IMR-90 (cell line): ENCODE results near the gene CYP4F3. TPM values are rescaled to one million over a fixed set of nuclear protein-coding genes. Genes with fewer than 3 reads are reported as not detected.

Experiments
- ATAC-seq: fragments of 200-7000 bp; cut with Tn5 transposase; 2 replicates; pipeline ENCODE4 v1.9.1; 2020; ENCODE audit warnings: low read depth, mild to moderate bottlenecking, moderate library complexity
- BruUV-seq: library from RNA; stranded (reverse); fragments of 400-500 nt; replicated peaks from 2 replicates; lab custom pipeline; 2021; lab: Mats Ljungman, UMichigan
- CTCF ChIA-PET: fragments of 300-600 bp; formaldehyde crosslinking; extraction: SDS; loops from one replicate; lab custom pipeline; 2021; ENCODE audit warnings: antibody characterized with exemption; lab: Yijun Ruan, JAX
- POLR2A ChIA-PET: fragments of 300-600 bp; sonication (Branson Sonifier 250); formaldehyde crosslinking; loops from one replicate; lab custom pipeline; 2022; ENCODE audit warnings: antibody characterized with exemption; ENCODE audit not compliant: unreplicated experiment; lab: Charles Lee
- DNase-seq: peaks from one replicate; pipeline ENCODE4 v3.0.0; 2013
- H2AFZ ChIP-seq: replicated peaks from 2 replicates; pipeline ENCODE3; 2013; ENCODE audit warnings: low read length, mild to moderate bottlenecking; ENCODE audit not compliant: poor library complexity
- H2AK5ac ChIP-seq: 2 replicates; pipeline ENCODE4 v1.6.1; 2013; ENCODE audit warnings: low read depth, low read length, inconsistent platforms
- H2AK9ac ChIP-seq: replicated peaks from 2 replicates; pipeline ENCODE3; 2013; ENCODE audit warnings: mild to moderate bottlenecking, low read depth, low read length, moderate library complexity; ENCODE audit not compliant: poor library complexity
- H2BK120ac ChIP-seq: 2 replicates; pipeline ENCODE4 v1.6.1; 2013; ENCODE audit warnings: low read depth, low read length, inconsistent platforms
- H2BK15ac ChIP-seq: 3 replicates; pipeline ENCODE4 v1.6.1; 2013; ENCODE audit warnings: low read depth, low read length, inconsistent platforms
- H2BK20ac ChIP-seq: 2 replicates; pipeline ENCODE4 v1.6.1; 2013; ENCODE audit warnings: low read depth, mild to moderate bottlenecking, inconsistent platforms, low read length, moderate library complexity
- H2BK5ac ChIP-seq: 2 replicates; pipeline ENCODE4 v1.6.1; 2013; ENCODE audit warnings: mild to moderate bottlenecking, low read depth, low read length, inconsistent platforms; ENCODE audit not compliant: poor library complexity, severe bottlenecking
- H3K14ac ChIP-seq: replicated peaks from 2 replicates; pipeline ENCODE4 v1.6.1; 2013; ENCODE audit warnings: low read depth, low read length, inconsistent platforms
- H3K18ac ChIP-seq: 2 replicates; pipeline ENCODE4 v1.6.1; 2013; ENCODE audit warnings: low read depth, low read length, control low read depth
- H3K23ac ChIP-seq: 2 replicates; pipeline ENCODE4 v1.6.1; 2013; ENCODE audit warnings: low read depth, low read length, inconsistent platforms
- H3K27ac ChIP-seq: 2 replicates; pipeline ENCODE4 v1.5.1; 2013; ENCODE audit warnings: mild to moderate bottlenecking, control low read depth, low read length; ENCODE audit not compliant: insufficient read depth
- H3K27me3 ChIP-seq: 2 replicates; pipeline ENCODE4 v1.6.1; 2013; ENCODE audit warnings: low read length; ENCODE audit not compliant: control insufficient read depth, insufficient read depth
- H3K36me3 ChIP-seq: 2 replicates; pipeline ENCODE4 v1.6.1; 2013; ENCODE audit warnings: low read length, mixed read lengths; ENCODE audit not compliant: control insufficient read depth, insufficient read depth
- H3K4ac ChIP-seq: 2 replicates; pipeline ENCODE4 v1.6.1; 2013; ENCODE audit warnings: low read depth, low read length, inconsistent platforms
- H3K4me1 ChIP-seq: 2 replicates; pipeline ENCODE4 v1.6.1; 2013; ENCODE audit warnings: low read length, mixed read lengths; ENCODE audit not compliant: control insufficient read depth, insufficient read depth
- H3K4me2 ChIP-seq: 2 replicates; pipeline ENCODE4 v1.6.1; 2013; ENCODE audit warnings: low read depth, mild to moderate bottlenecking, control low read depth, low read length, moderate library complexity
- H3K4me3 ChIP-seq: 2 replicates; pipeline ENCODE4 v1.5.1; 2013; ENCODE audit warnings: low read depth, mild to moderate bottlenecking, control low read depth, low read length, moderate library complexity; ENCODE audit not compliant: insufficient read depth
- H3K56ac ChIP-seq: 2 replicates; pipeline ENCODE4 v1.6.1; 2013; ENCODE audit warnings: low read length, inconsistent platforms; ENCODE audit not compliant: insufficient read depth; ENCODE audit errors: extremely low read depth
- H3K79me1 ChIP-seq, 2 experiments: 2 replicates each; pipeline ENCODE4 v1.6.1; 2013; ENCODE audit warnings: low read length in 2 of 2, inconsistent platforms in 1 of 2, low read depth in 1 of 2
- H3K9ac ChIP-seq: 2 replicates; pipeline ENCODE4 v1.6.1; 2013; ENCODE audit warnings: low read depth, low read length, control low read depth
- H3K9me1 ChIP-seq: 2 replicates; pipeline ENCODE4 v1.6.1; 2013; ENCODE audit warnings: low read length, inconsistent platforms; ENCODE audit not compliant: insufficient read depth
- H3K9me3 ChIP-seq: 2 replicates; pipeline ENCODE4 v1.6.1; 2013; ENCODE audit warnings: low read length; ENCODE audit not compliant: control insufficient read depth, insufficient read depth
- H4K20me1 ChIP-seq: 2 replicates; pipeline ENCODE4 v1.6.1; 2013; ENCODE audit warnings: low read length, inconsistent platforms; ENCODE audit not compliant: insufficient read depth
- H4K5ac ChIP-seq: 2 replicates; pipeline ENCODE4 v1.6.1; 2013; ENCODE audit warnings: mild to moderate bottlenecking, low read depth, low read length, control low read depth
- H4K8ac ChIP-seq, 2 experiments: 2 replicates each; pipeline ENCODE4 v1.6.1; 2013; ENCODE audit warnings: low read depth in 2 of 2, low read length in 2 of 2, control low read depth in 1 of 2, inconsistent platforms in 1 of 2
- H4K91ac ChIP-seq: 2 replicates; pipeline ENCODE4 v1.6.1; 2013; ENCODE audit warnings: low read depth, low read length, inconsistent platforms; ENCODE audit not compliant: insufficient read depth
- BHLHE40 ChIP-seq: fragments of 150-350 bp; IDR thresholded peaks from 2 replicates; pipeline ENCODE4 v1.6.1; 2016; ENCODE audit warnings: mild to moderate bottlenecking, low read depth, low read length
- CEBPB ChIP-seq: IDR thresholded peaks from 2 replicates; pipeline ENCODE4 v1.6.1; 2012; ENCODE audit warnings: low read depth, low read length, improper control_type of control experiment
- CHD1 ChIP-seq: IDR thresholded peaks from 2 replicates; pipeline ENCODE4 v1.6.1; 2012; ENCODE audit warnings: low read depth, low read length, improper control_type of control experiment
- CTCF ChIP-seq: conservative IDR thresholded peaks from 2 replicates; pipeline ENCODE4 v1.5.1; 2012; ENCODE audit warnings: mild to moderate bottlenecking, low read depth, low read length, improper control_type of control experiment
- ELK1 ChIP-seq: fragments of 150-350 bp; IDR thresholded peaks from 2 replicates; pipeline ENCODE4 v1.6.1; 2016; ENCODE audit warnings: low read depth, mild to moderate bottlenecking, low read length, moderate library complexity, borderline replicate concordance
- FOS ChIP-seq: fragments of 150-350 bp; IDR thresholded peaks from 2 replicates; pipeline ENCODE4 v1.6.1; 2016; ENCODE audit warnings: low read depth, low read length
- MAZ ChIP-seq: IDR thresholded peaks from 2 replicates; pipeline ENCODE4 v1.6.1; 2012; ENCODE audit warnings: low read depth, mild to moderate bottlenecking, low read length, improper control_type of control experiment, moderate library complexity, borderline replicate concordance
- MXI1 ChIP-seq: IDR thresholded peaks from 2 replicates; pipeline ENCODE4 v1.6.1; 2012; ENCODE audit warnings: low read depth, mild to moderate bottlenecking, low read length, moderate library complexity, borderline replicate concordance
- NFE2L2 ChIP-seq: fragments of 150-350 bp; IDR thresholded peaks from 2 replicates; pipeline ENCODE4 v1.6.1; 2016; ENCODE audit warnings: low read depth, mild to moderate bottlenecking, low read length
- POLR2A ChIP-seq: IDR thresholded peaks from 2 replicates; pipeline ENCODE4 v1.6.1; 2012; ENCODE audit warnings: mild to moderate bottlenecking, low read depth, low read length
- RCOR1 ChIP-seq: IDR thresholded peaks from 2 replicates; pipeline ENCODE4 v1.6.1; 2012; ENCODE audit warnings: mild to moderate bottlenecking, low read length, improper control_type of control experiment; ENCODE audit not compliant: insufficient replicate concordance
- SMC3 ChIP-seq: fragments of 150-350 bp; IDR thresholded peaks from 2 replicates; pipeline ENCODE4 v1.6.1; 2016; ENCODE audit warnings: low read depth, mild to moderate bottlenecking, antibody characterized with exemption, low read length, moderate library complexity
- WGBS, 2 experiments: methylation state at CpG; one replicate each; pipeline versions ENCODE4 v1.1.5 to v1.1.7; 2013; ENCODE audit warnings: missing lambda C conversion rate in 2 of 2; ENCODE audit not compliant: insufficient read length in 1 of 2; ENCODE audit errors: extremely low coverage in 2 of 2; 5-methylcytosine and 5-hydroxymethylcytosine counted together
- dilution Hi-C: fragments of 300-500 bp; cut with HindIII; formaldehyde crosslinking; loops from one replicate; pipeline ENCODE4 v1.14.3; 2018; ENCODE audit warnings: low sequenced_read_pairs; ENCODE audit not compliant: unreplicated experiment
- in situ Hi-C: fragments of 300-500 bp; cut with MboI; formaldehyde crosslinking; loops from 3 replicates; pipeline ENCODE4 v1.14.3; 2019; ENCODE audit warnings: low sequenced_read_pairs, inconsistent platforms, mixed read lengths
- intact Hi-C: fragments of 100-400 bp; cut with micrococcal nuclease; formaldehyde crosslinking; loops from 2 replicates; pipeline ENCODE4 v1.10.0; 2022
- polyA plus RNA-seq, 3 experiments: library from polyadenylated mRNA; depleted of rRNA; stranded (reverse); fragments of >200 nt; gene quantifications; 2 replicates each; pipeline ENCODE4 v1.2.3, GENCODE V29; 2012; ENCODE audit warnings: low replicate concordance in 1 of 3
- total RNA-seq: library from RNA; depleted of rRNA; stranded (reverse); fragments of >200 nt; gene quantifications from 2 replicates; pipeline ENCODE4 v1.2.3, GENCODE V29; 2012

CYP4F3 gene
- total and polyA plus RNA-seq, 2 of the 4 experiments (the other 2 are of a cell fraction), result not detected

GRCh38 chr19:15643387-15643786 lies 2.7 kb downstream of the CYP4F3 start:
- no peak overlapping the region for H2BK120ac ChIP-seq
- H2AFZ ChIP-seq, result no peak overlapping the region
- no peak overlapping the region for H4K5ac ChIP-seq
- 29% methylated on average over 1 of the region's 3 CpGs; no CpG with 5 or more reads in 1 of the 2 experiments for WGBS, 2 experiments
- no peaks in the 10 kb centered on the region for H3K9me1 ChIP-seq
- H3K4me2 ChIP-seq, result no peak overlapping the region
- no peak for ATAC-seq
- no peaks in the 10 kb centered on the region for H4K20me1 ChIP-seq
- no peak overlapping the region for H3K23ac ChIP-seq
- H2BK15ac ChIP-seq, result no peak overlapping the region
- no peak overlapping the region for H4K91ac ChIP-seq
- POLR2A ChIA-PET, result no interaction called here
- H3K79me1 ChIP-seq, result no peaks in the 10 kb centered on the region
- H2BK5ac ChIP-seq, result no peak overlapping the region
- peaks cover 37% of the 10 kb centered on the region for H3K9me3 ChIP-seq
- no peak overlapping the region for H2BK20ac ChIP-seq
- no peak for DNase-seq
- no peak overlapping the region for H3K18ac ChIP-seq
- in situ Hi-C loops, result loop anchor here (25.0 kb wide), 2 partner anchors 544 to 769 kb away; partner anchors contain the start of genes AP1M1 and FAM32A
- H4K8ac ChIP-seq, result no peak overlapping the region
- BruUV-seq, result no TSS peak
- CTCF ChIA-PET, result no interaction called here
- H3K4me1 ChIP-seq, result no peaks in the 10 kb centered on the region
- H3K56ac ChIP-seq, result no peak overlapping the region
- no peak overlapping the region for H3K14ac ChIP-seq
- H3K4me3 ChIP-seq, result no peak overlapping the region
- no peak overlapping the region for H2AK5ac ChIP-seq
- H3K27ac ChIP-seq, result no peak overlapping the region
- no peak overlapping the region for H3K4ac ChIP-seq
- TF ChIP-seq CEBPB, result no peak
- no peak for TF ChIP-seq CTCF
- no peak for TF ChIP-seq BHLHE40
- no peak for TF ChIP-seq SMC3
- TF ChIP-seq MAZ, result no peak
- no peak for TF ChIP-seq ELK1
- no peak for TF ChIP-seq RCOR1
- TF ChIP-seq MXI1, result no peak
- TF ChIP-seq NFE2L2, result no peak
- TF ChIP-seq POLR2A, result no peak
- TF ChIP-seq CHD1, result no peak
- no peak for TF ChIP-seq FOS
- intact Hi-C loops, result no loop called here
- no peaks in the 10 kb centered on the region for H3K36me3 ChIP-seq
- no peak overlapping the region for H3K9ac ChIP-seq
- dilution Hi-C loops, result no loop called here
- no peaks in the 10 kb centered on the region for H3K27me3 ChIP-seq
- no peak overlapping the region for H2AK9ac ChIP-seq
